ENCODE measurements around the gene UBALD1.

UBALD1 gene

GRCh38 chr16:4608704-4608980 is 6.0 kb downstream of the UBALD1 start:
- no peak for TF ChIP-seq CTCF (IDR thresholded peaks at IDR 0.05; ENCODE audit: insufficient read depth, low read length, poor library complexity, severe bottlenecking)

DNA sequence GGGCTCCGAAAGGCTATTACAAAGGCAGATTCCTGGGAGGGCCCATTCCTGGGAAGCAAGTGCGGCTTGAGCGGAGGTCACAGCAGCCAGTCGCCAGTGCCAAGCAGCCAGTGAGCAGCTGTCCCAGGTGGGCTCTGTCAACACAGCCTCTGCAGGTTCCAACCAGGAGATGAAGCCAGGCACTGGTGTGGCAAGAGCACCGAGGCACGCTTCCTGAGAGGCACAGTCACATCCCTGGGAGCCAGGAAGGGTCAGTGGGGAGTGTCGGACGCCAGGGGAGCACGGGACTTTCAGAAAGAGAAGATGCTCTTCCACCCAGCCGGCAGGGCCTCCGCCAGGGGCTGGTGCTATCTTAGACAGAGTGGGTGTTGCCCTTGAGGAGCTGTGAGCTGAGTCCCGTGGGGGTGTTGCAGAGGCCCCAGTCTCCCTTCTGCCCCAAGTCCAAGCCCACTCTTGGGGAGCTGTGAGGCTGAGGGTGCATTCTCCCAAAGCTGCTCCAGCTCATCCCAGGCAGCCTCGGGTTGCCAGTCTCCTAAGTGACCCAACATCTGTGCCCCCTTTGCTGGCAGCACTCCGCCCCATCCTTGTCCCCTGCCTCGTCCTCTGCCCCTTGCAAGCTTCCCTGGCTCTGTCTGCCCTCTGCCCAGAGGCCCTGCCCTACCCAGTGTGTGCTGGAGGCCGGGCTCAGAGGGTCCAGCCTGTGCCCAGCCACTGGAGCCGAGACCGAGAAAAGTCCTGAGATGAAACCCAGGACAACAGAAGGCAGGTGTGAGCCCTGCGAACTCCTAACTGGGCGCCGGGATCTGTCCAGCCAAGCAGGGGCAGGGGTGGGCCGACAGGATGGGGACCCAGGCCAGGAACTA is 6.6 kb downstream of the UBALD1 start:
- H3K9me3 ChIP-seq (ENCODE audit: insufficient read depth, low read length): no peaks in the 10 kb centered on the region
- H3K36me3 ChIP-seq (ENCODE audit: low read length): no peaks in the 10 kb centered on the region
- no peak overlapping the region for H3K4me2 ChIP-seq (ENCODE audit: low read depth, low read length, poor library complexity, severe bottlenecking)
- no peaks in the 10 kb centered on the region for H3F3A ChIP-seq (ENCODE audit: insufficient read depth)
- peaks cover 5% of the 10 kb centered on the region; the same call in 1 of the 2 replicates for H3K79me2 ChIP-seq (ENCODE audit: insufficient read depth, low read length)
- no peaks in the 10 kb centered on the region for H3K9me2 ChIP-seq (replicated peaks; ENCODE audit: insufficient read depth, low read length)
- no peaks in the 10 kb centered on the region for H4K20me1 ChIP-seq (ENCODE audit: low read depth, low read length)
- no peak overlapping the region for H3K9ac ChIP-seq (ENCODE audit: low read length)
- H3K27me3 ChIP-seq (ENCODE audit: low read length): no peaks in the 10 kb centered on the region
- no peak for TF ChIP-seq EZH2phosphoT487 (conservative IDR thresholded peaks at IDR 0.05; ENCODE audit: low read length)
- no peak overlapping the region for H3K27ac ChIP-seq (ENCODE audit: low read depth, low read length)
- no peak overlapping the region for H3K4me3 ChIP-seq (ENCODE audit: insufficient read depth, low read length, poor library complexity, severe bottlenecking)
- no peak overlapping the region for H2AFZ ChIP-seq (ENCODE audit: low read depth, low read length, severe bottlenecking)

More at GRCh38 chr16:4608704-4608980, 6.0 kb downstream of the UBALD1 start:
- Histone ChIP-seq H3K79me2 (ENCODE audit: insufficient read depth, low read length) (peaks cover 11% of the 10 kb centered on the region; the same call in 1 of the 2 replicates), H3K36me3 (ENCODE audit: low read length) (no peaks in the 10 kb centered on the region), H2AFZ (ENCODE audit: low read depth, low read length, severe bottlenecking) (no peak overlapping the region), H3K9me3 (ENCODE audit: insufficient read depth, low read length) (no peaks in the 10 kb centered on the region), H3K27me3 (ENCODE audit: low read length) (no peaks in the 10 kb centered on the region), H4K20me1 (ENCODE audit: low read depth, low read length) (no peaks in the 10 kb centered on the region), H3K27ac (ENCODE audit: low read depth, low read length) (no peak overlapping the region), H3K4me2 (ENCODE audit: low read depth, low read length, poor library complexity, severe bottlenecking) (no peak overlapping the region), H3F3A (ENCODE audit: insufficient read depth) (no peaks in the 10 kb centered on the region), H3K9ac (ENCODE audit: low read length) (no peak overlapping the region), H3K9me2 (replicated peaks; ENCODE audit: insufficient read depth, low read length) (no peaks in the 10 kb centered on the region), H3K4me3 (ENCODE audit: insufficient read depth, low read length, poor library complexity, severe bottlenecking) (no peak overlapping the region)

DNA sequence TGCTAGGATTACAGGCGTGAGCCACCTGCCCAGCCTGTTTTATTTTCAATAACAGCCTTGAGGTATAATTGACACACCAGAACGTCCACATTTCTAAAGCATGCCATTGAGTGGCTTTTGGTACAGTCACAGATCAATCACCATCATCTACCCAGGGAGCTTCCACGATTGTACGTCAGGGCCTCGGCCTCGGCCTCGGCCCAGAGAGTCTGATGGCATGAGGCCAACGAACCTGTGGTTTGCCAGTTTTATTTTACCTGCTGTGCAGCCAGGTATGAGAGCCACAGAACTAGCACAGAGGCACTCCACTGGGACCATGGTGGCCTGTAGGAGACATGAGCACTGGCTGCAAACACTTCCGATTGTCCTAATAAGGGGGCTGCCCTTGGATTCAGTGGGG is 8.3 kb downstream of the UBALD1 start:
- Histone ChIP-seq H3K9me3 (ENCODE audit: insufficient read depth, low read length) (no peaks in the 10 kb centered on the region), H3K9me2 (replicated peaks; ENCODE audit: insufficient read depth, low read length) (no peaks in the 10 kb centered on the region), H3K27ac (ENCODE audit: low read depth, low read length) (no peak overlapping the region), H4K20me1 (ENCODE audit: low read depth, low read length) (no peaks in the 10 kb centered on the region), H3K36me3 (ENCODE audit: low read length) (no peaks in the 10 kb centered on the region), H2AFZ (ENCODE audit: low read depth, low read length, severe bottlenecking) (no peak overlapping the region), H3F3A (ENCODE audit: insufficient read depth) (no peaks in the 10 kb centered on the region), H3K9ac (ENCODE audit: low read length) (no peak overlapping the region), H3K27me3 (ENCODE audit: low read length) (no peaks in the 10 kb centered on the region), H3K4me2 (ENCODE audit: low read depth, low read length, poor library complexity, severe bottlenecking) (no peak overlapping the region), H3K79me2 (ENCODE audit: insufficient read depth, low read length) (no peaks in the 10 kb centered on the region), H3K4me3 (ENCODE audit: insufficient read depth, low read length, poor library complexity, severe bottlenecking) (no peak overlapping the region)
- TF ChIP-seq EZH2phosphoT487 (conservative IDR thresholded peaks at IDR 0.05; ENCODE audit: low read length) (no peak), CTCF (IDR thresholded peaks at IDR 0.05; ENCODE audit: insufficient read depth, low read length, poor library complexity, severe bottlenecking) (no peak)

- Histone ChIP-seq H3K79me2 (ENCODE audit: insufficient read depth, low read length) (no peaks in the 10 kb centered on the region), H3K36me3 (ENCODE audit: low read length) (no peaks in the 10 kb centered on the region), H3K9me2 (replicated peaks; ENCODE audit: insufficient read depth, low read length) (no peaks in the 10 kb centered on the region), H3K9me3 (ENCODE audit: insufficient read depth, low read length) (no peaks in the 10 kb centered on the region), H3K27ac (ENCODE audit: low read depth, low read length) (no peak overlapping the region), H3F3A (ENCODE audit: insufficient read depth) (no peaks in the 10 kb centered on the region), H3K9ac (ENCODE audit: low read length) (no peak overlapping the region), H2AFZ (ENCODE audit: low read depth, low read length, severe bottlenecking) (no peak overlapping the region), H3K4me3 (ENCODE audit: insufficient read depth, low read length, poor library complexity, severe bottlenecking) (no peak overlapping the region), H3K4me2 (ENCODE audit: low read depth, low read length, poor library complexity, severe bottlenecking) (no peak overlapping the region), H4K20me1 (ENCODE audit: low read depth, low read length) (no peaks in the 10 kb centered on the region), H3K27me3 (ENCODE audit: low read length) (no peaks in the 10 kb centered on the region)
- TF ChIP-seq EZH2phosphoT487 (conservative IDR thresholded peaks at IDR 0.05; ENCODE audit: low read length): no peak
- no peak for TF ChIP-seq CTCF (IDR thresholded peaks at IDR 0.05; ENCODE audit: insufficient read depth, low read length, poor library complexity, severe bottlenecking)
Observed at GRCh38 chr16:4604401-4604800, 10.3 kb downstream of the UBALD1 start.

Measured in SU-DHL-6 (cell line).